K562 (cell line): ENCODE data around the gene YAF2. TPM values are rescaled to one million over a fixed set of nuclear protein-coding genes. Genes with fewer than 3 reads are reported as not detected.

Experiments
- ATAC-seq: fragments of 200-7000 bp; cut with Tn5 transposase; 3 replicates; pipeline ENCODE4 v1.9.1; 2020; ENCODE audit warnings: moderate library complexity
- BruUV-seq: library from RNA; stranded (reverse); fragments of 400-500 nt; replicated peaks from 2 replicates; lab custom pipeline; 2021; lab: Mats Ljungman, UMichigan
- CTCF ChIA-PET: fragments of 300-600 bp; formaldehyde crosslinking; extraction: SDS; loops from one replicate; lab custom pipeline; 2021; ENCODE audit warnings: low intra/inter-chr PET ratio; lab: Yijun Ruan, JAX
- POLR2A ChIA-PET: fragments of 300-600, 350-650 bp; sonication (Branson Sonifier 250); formaldehyde crosslinking; extraction: SDS; loops from one replicate; lab custom pipeline; 2021; ENCODE audit warnings: antibody characterized with exemption, inconsistent platforms; lab: Yijun Ruan, JAX
- DNase-seq, 4 experiments: peaks; one replicate each; pipeline versions ENCODE4 v3.0.0 to v3.0.0-alpha.2; 2011 to 2018; ENCODE audit warnings: low spot score in 3 of 4, mixed read lengths in 3 of 4; ENCODE audit errors: extremely low read depth in 1 of 4
- FAIRE-seq: peaks from 2 replicates; lab custom pipeline; 2011; peaks lifted over from hg19 to GRCh38; lab: Jason Lieb, UNC
- H2AFZ ChIP-seq: 2 replicates; pipeline ENCODE4 v1.6.0; 2011; ENCODE audit warnings: low read depth, low read length, control low read depth, inconsistent platforms
- H3K27ac ChIP-seq: fragments of 200-600 bp; 3 replicates; pipeline ENCODE4 v1.8.0; 2011; ENCODE audit warnings: low read depth, mild to moderate bottlenecking, control low read depth, inconsistent platforms, low read length, moderate library complexity, mixed read lengths; ENCODE audit errors: extremely low read depth
- H3K27me3 ChIP-seq, 2 experiments: fragments of 300-600 bp in 1 of 2; 2 replicates in 1 of 2; 3 replicates in 1 of 2; pipeline versions ENCODE4 v1.6.0 to v1.8.0; 2011; ENCODE audit warnings: inconsistent platforms in 2 of 2, low read length in 2 of 2, mild to moderate bottlenecking in 1 of 2, mixed read lengths in 1 of 2, moderate library complexity in 1 of 2; ENCODE audit not compliant: control insufficient read depth in 2 of 2, insufficient read depth in 2 of 2
- H3K36me3 ChIP-seq: fragments of 300-600 bp; 3 replicates; pipeline ENCODE4 v1.8.0; 2011; ENCODE audit warnings: mild to moderate bottlenecking, low read length, inconsistent platforms; ENCODE audit not compliant: control insufficient read depth, insufficient read depth
- H3K4me1 ChIP-seq, 2 experiments: fragments of 200-600 bp in 1 of 2; replicated peaks in 1 of 2; 2 replicates in 1 of 2; 3 replicates in 1 of 2; pipeline versions ENCODE4 v1.5.1 to v1.8.0; 2011; ENCODE audit warnings: inconsistent platforms in 2 of 2, low read length in 2 of 2, mild to moderate bottlenecking in 1 of 2, mixed read lengths in 1 of 2, moderate library complexity in 1 of 2; ENCODE audit not compliant: control insufficient read depth in 2 of 2, insufficient read depth in 2 of 2
- H3K4me2 ChIP-seq: 2 replicates; pipeline ENCODE4 v1.6.1; 2011; ENCODE audit warnings: low read length, control low read depth, inconsistent platforms, mixed read lengths; ENCODE audit not compliant: insufficient read depth
- H3K4me3 ChIP-seq: fragments of 200-600 bp; sonication (generic), shearing (Covaris generic); 2 replicates; pipeline ENCODE4 v1.5.1; 2016; ENCODE audit warnings: control low read depth, inconsistent platforms
- H3K79me2 ChIP-seq: fragments of 200-600 bp; 3 replicates; pipeline ENCODE4 v1.8.0; 2011; ENCODE audit warnings: low read length, inconsistent platforms; ENCODE audit not compliant: control insufficient read depth, insufficient read depth
- H3K9ac ChIP-seq, 2 experiments: 2 replicates each; pipeline versions ENCODE4 v1.6.0 to v1.6.1; 2011; ENCODE audit warnings: low read depth in 2 of 2, low read length in 2 of 2, control low read depth in 1 of 2, inconsistent platforms in 1 of 2, mild to moderate bottlenecking in 1 of 2, mixed read lengths in 1 of 2; ENCODE audit not compliant: insufficient read depth in 1 of 2
- H3K9me1 ChIP-seq: one replicate; pipeline ENCODE4 v1.6.0; 2011; ENCODE audit warnings: inconsistent platforms, mild to moderate bottlenecking, low read length, moderate library complexity; ENCODE audit not compliant: control insufficient read depth, insufficient read depth
- H3K9me3 ChIP-seq: replicated peaks from 2 replicates; pipeline ENCODE4 v1.5.1; 2011; ENCODE audit warnings: low read depth, low read length, inconsistent platforms; ENCODE audit not compliant: control insufficient read depth, insufficient read depth
- H4K20me1 ChIP-seq: replicated peaks from 2 replicates; pipeline ENCODE4 v1.6.1; 2011; ENCODE audit warnings: low read length, inconsistent platforms, mixed read lengths; ENCODE audit not compliant: control insufficient read depth, insufficient read depth
- ARHGAP35 ChIP-seq: fragments of 450-650 bp; IDR thresholded peaks from 2 replicates; pipeline ENCODE4 v1.6.1; 2018; ENCODE audit not compliant: partially characterized antibody
- CREB1 ChIP-seq, 2 experiments: sonication (generic) in 1 of 2; formaldehyde crosslinking in 1 of 2; IDR thresholded peaks; 2 replicates each; pipeline versions ENCODE4 v1.6.1 to v1.8.0; 2012 to 2022; ENCODE audit warnings: inconsistent platforms in 1 of 2, mild to moderate bottlenecking in 1 of 2, missing genetic modification reagents in 1 of 2, moderate library complexity in 1 of 2
- SLC30A9 ChIP-seq: fragments of 250-450 bp; sonication (Bioruptor Pico); IDR thresholded peaks from 2 replicates; pipeline ENCODE4 v1.8.0; 2022; ENCODE audit warnings: mild to moderate bottlenecking, moderate library complexity
- TAF1 ChIP-seq: IDR thresholded peaks from 2 replicates; pipeline ENCODE4 v1.6.1; 2011; ENCODE audit warnings: mild to moderate bottlenecking, low read length, moderate library complexity; ENCODE audit not compliant: insufficient read depth, control insufficient read depth, severe bottlenecking; ENCODE audit errors: extremely low read depth
- YY1 ChIP-seq, 3 experiments: IDR thresholded peaks; 2 replicates each; pipeline ENCODE4 v1.6.1; 2011; ENCODE audit warnings: low read length in 2 of 3, mild to moderate bottlenecking in 2 of 3, moderate library complexity in 2 of 3, borderline replicate concordance in 1 of 3, control low read depth in 1 of 3, low read depth in 1 of 3; ENCODE audit not compliant: insufficient read depth in 3 of 3, insufficient replicate concordance in 2 of 3, control insufficient read depth in 1 of 3, insufficient read length in 1 of 3; ENCODE audit errors: extremely low read depth in 1 of 3
- ZNF507 ChIP-seq: conservative IDR thresholded peaks from 2 replicates; pipeline ENCODE4 v1.6.1; 2017; ENCODE audit warnings: missing genetic modification characterization, missing compliant biosample characterization
- ZNF584 ChIP-seq: fragments of 200-800 bp; sonication (Bioruptor generic); IDR thresholded peaks from 2 replicates; pipeline ENCODE4 v1.6.1; 2016; ENCODE audit warnings: low read depth, mild to moderate bottlenecking, missing genetic modification characterization, missing compliant biosample characterization
- WGBS: fragments of 100-300 bp; shearing (Covaris generic); methylation state at CpG from one replicate; pipeline ENCODE4 v1.1.6; 2016; ENCODE audit warnings: low coverage, mixed read lengths; ENCODE audit not compliant: insufficient coverage; ENCODE audit errors: missing lambda C conversion rate; 5-methylcytosine and 5-hydroxymethylcytosine counted together
- in situ Hi-C: fragments of 300-500 bp; cut with MboI; formaldehyde crosslinking; loops from 4 replicates; pipeline ENCODE4 v1.15.0; 2018; ENCODE audit warnings: inconsistent platforms, mixed read lengths
- intact Hi-C: fragments of 100-400 bp; cut with micrococcal nuclease; formaldehyde crosslinking; loops from 2 replicates; pipeline ENCODE4 v1.14.2; 2022
- polyA plus RNA-seq, 8 experiments: library from polyadenylated mRNA; depleted of rRNA in 4 of 8; stranded (reverse) in 5 of 8; unstranded in 3 of 8; fragments of >200 nt; fragmentation: Nextera tagmentation in 2 of 8; fragmentation: Illumina TruSeq in 1 of 8; extraction: Ambion mirVana in 2 of 8; extraction: Trizol in 1 of 8; gene quantifications; 2 replicates each; pipeline versions ENCODE4 v1.2.1 to v1.2.3, GENCODE V29; 2011 to 2014; ENCODE audit warnings: inconsistent platforms in 1 of 8, missing spikeins in 1 of 8
- total RNA-seq, 7 experiments: library from RNA; depleted of rRNA in 6 of 7; stranded (reverse); fragments of >200 nt in 6 of 7; fragmentation: Illumina TruSeq in 2 of 7; extraction: Trizol in 2 of 7; gene quantifications; 2 replicates each; pipeline versions ENCODE4 v1.2.1 to v1.2.3, GENCODE V29; 2011 to 2021; ENCODE audit warnings: low replicate concordance in 1 of 7
- TF ChIP-seq, protein P1 (sequence below): sonication (generic); formaldehyde crosslinking; IDR thresholded peaks from 2 replicates; pipeline ENCODE4 v1.8.0; 2023; ENCODE audit warnings: missing genetic modification reagents, mild to moderate bottlenecking, borderline replicate concordance
- TF ChIP-seq, protein P2 (sequence below): sonication (generic); formaldehyde crosslinking; IDR thresholded peaks from 2 replicates; pipeline ENCODE4 v1.8.0; 2022; ENCODE audit warnings: mild to moderate bottlenecking, low read depth, missing genetic modification reagents

The YAF2 gene
- total and polyA plus RNA-seq, 9 of the 15 experiments (the other 6 are each of a cell fraction or from before 2014, with no cell fraction given) = 10.6 to 26.4 (median 21.3) TPM

DNA sequence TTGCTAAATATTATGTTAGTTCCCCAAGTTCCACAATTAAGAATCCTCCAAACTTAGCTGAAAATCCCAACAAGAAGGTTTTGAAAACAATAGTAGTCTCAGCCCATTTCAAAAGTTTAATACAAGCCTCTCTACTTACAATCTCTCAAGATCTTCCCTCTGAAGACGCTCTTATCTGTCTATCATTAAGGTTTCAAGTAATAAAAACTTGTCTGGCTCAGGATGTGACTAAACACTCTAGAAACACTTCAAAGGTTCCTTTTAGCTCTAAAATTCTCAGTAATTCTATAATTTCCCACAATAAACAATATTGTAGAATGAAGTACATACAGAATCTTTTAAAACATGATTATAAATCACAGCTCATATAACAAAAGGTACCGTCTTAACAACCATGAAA, 16.3 kb downstream of the YAF2 start:
- WGBS = 51% methylated on average over 2 of the region's 2 CpGs
- Histone ChIP-seq H3K4me1 (no peaks in the 10 kb centered on the region), H3K79me2 (peaks cover 14% of the 10 kb centered on the region; the same call in 2 of the 3 replicates), H3K27me3 (no peaks in the 10 kb centered on the region), H4K20me1 (peaks cover 2% of the 10 kb centered on the region), H2AFZ (no peak overlapping the region), H3K9ac (no peak overlapping the region), H3K36me3 (no peaks in the 10 kb centered on the region; the same call in 2 of the 3 replicates), H3K4me2 (no peak overlapping the region), H3K9me3 (no peaks in the 10 kb centered on the region), H3K9me1 (no peaks in the 10 kb centered on the region), H3K4me3 (no peak overlapping the region), H3K27ac (no peak overlapping the region)
- ATAC-seq (no peak), DNase-seq (no peak), FAIRE-seq (no peak)
- CTCF ChIA-PET = no interaction called here
- in situ Hi-C loops (no loop called here), intact Hi-C loops (no loop called here)
- TF ChIP-seq SLC30A9 (CRISPR knock-in tag) (no peak), ZNF584 (CRISPR knock-in tag) (no peak), CREB1 (IDR thresholded peaks at IDR 0.05) (no peak), CREB1 (CRISPR knock-in tag; IDR thresholded peaks at IDR 0.05) (no peak), ZNF507 (tag) (no peak), TAF1 (no peak), ARHGAP35 (no peak), YY1 (IDR thresholded peaks at IDR 0.05; ENCODE audit: borderline replicate concordance in 1 of 3, control insufficient read depth in 1 of 3, extremely low read depth in 1 of 3, insufficient read depth in 3 of 3, insufficient read length in 1 of 3, insufficient replicate concordance in 2 of 3, low read depth in 1 of 3, low read length in 2 of 3) (no peak)
- TF ChIP-seq, protein P1, sequence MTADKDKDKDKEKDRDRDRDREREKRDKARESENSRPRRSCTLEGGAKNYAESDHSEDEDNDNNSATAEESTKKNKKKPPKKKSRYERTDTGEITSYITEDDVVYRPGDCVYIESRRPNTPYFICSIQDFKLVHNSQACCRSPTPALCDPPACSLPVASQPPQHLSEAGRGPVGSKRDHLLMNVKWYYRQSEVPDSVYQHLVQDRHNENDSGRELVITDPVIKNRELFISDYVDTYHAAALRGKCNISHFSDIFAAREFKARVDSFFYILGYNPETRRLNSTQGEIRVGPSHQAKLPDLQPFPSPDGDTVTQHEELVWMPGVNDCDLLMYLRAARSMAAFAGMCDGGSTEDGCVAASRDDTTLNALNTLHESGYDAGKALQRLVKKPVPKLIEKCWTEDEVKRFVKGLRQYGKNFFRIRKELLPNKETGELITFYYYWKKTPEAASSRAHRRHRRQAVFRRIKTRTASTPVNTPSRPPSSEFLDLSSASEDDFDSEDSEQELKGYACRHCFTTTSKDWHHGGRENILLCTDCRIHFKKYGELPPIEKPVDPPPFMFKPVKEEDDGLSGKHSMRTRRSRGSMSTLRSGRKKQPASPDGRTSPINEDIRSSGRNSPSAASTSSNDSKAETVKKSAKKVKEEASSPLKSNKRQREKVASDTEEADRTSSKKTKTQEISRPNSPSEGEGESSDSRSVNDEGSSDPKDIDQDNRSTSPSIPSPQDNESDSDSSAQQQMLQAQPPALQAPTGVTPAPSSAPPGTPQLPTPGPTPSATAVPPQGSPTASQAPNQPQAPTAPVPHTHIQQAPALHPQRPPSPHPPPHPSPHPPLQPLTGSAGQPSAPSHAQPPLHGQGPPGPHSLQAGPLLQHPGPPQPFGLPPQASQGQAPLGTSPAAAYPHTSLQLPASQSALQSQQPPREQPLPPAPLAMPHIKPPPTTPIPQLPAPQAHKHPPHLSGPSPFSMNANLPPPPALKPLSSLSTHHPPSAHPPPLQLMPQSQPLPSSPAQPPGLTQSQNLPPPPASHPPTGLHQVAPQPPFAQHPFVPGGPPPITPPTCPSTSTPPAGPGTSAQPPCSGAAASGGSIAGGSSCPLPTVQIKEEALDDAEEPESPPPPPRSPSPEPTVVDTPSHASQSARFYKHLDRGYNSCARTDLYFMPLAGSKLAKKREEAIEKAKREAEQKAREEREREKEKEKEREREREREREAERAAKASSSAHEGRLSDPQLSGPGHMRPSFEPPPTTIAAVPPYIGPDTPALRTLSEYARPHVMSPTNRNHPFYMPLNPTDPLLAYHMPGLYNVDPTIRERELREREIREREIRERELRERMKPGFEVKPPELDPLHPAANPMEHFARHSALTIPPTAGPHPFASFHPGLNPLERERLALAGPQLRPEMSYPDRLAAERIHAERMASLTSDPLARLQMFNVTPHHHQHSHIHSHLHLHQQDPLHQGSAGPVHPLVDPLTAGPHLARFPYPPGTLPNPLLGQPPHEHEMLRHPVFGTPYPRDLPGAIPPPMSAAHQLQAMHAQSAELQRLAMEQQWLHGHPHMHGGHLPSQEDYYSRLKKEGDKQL (CRISPR knock-in tag) = no peak
- TF ChIP-seq, protein P2, sequence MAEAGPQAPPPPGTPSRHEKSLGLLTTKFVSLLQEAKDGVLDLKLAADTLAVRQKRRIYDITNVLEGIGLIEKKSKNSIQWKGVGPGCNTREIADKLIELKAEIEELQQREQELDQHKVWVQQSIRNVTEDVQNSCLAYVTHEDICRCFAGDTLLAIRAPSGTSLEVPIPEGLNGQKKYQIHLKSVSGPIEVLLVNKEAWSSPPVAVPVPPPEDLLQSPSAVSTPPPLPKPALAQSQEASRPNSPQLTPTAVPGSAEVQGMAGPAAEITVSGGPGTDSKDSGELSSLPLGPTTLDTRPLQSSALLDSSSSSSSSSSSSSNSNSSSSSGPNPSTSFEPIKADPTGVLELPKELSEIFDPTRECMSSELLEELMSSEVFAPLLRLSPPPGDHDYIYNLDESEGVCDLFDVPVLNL (CRISPR knock-in tag) = no peak
- POLR2A ChIA-PET = no interaction called here
- BruUV-seq = no TSS peak
